OCI-LY3 (cell line): ENCODE measurements around the gene GOSR1.
"Not testable (repeated sequence)": the region's sequence is repeated elsewhere in the genome, so short reads cannot be mapped to it uniquely, and the experiment has no call there.

ENCODE experiments used
- H2AFZ ChIP-seq: fragments of 200-600, 300-600 bp; shearing (Covaris generic); 2 replicates; pipeline ENCODE4 v1.6.0; 2014; ENCODE audit warnings: antibody characterized with exemption, low read depth, low read length
- H3K27ac ChIP-seq: fragments of 200-600, 300-600 bp; sonication (generic); 2 replicates; pipeline ENCODE4 v1.5.1; 2014; ENCODE audit warnings: mild to moderate bottlenecking, low read length, moderate library complexity, mixed read lengths
- H3K27me3 ChIP-seq: fragments of 200-600, 300-600 bp; sonication (generic); 2 replicates; pipeline ENCODE4 v1.6.1; 2014; ENCODE audit warnings: low read depth, low read length, mixed read lengths
- H3K36me3 ChIP-seq: fragments of 200-600, 300-600 bp; sonication (generic); replicated peaks from 2 replicates; pipeline ENCODE3; 2014; ENCODE audit warnings: low read depth, low read length, mixed read lengths
- H3K4me1 ChIP-seq: fragments of 300-600, 200-600 bp; sonication (generic); 2 replicates; pipeline ENCODE4 v1.6.1; 2014; ENCODE audit warnings: low read length, mixed read lengths
- H3K4me2 ChIP-seq: fragments of 200-600, 300-600 bp; sonication (generic); 2 replicates; pipeline ENCODE4 v1.6.1; 2014; ENCODE audit warnings: low read length, mixed read lengths
- H3K4me3 ChIP-seq: fragments of 300-600, 200-600 bp; sonication (generic); 2 replicates; pipeline ENCODE4 v1.5.1; 2014; ENCODE audit warnings: antibody characterized with exemption, mild to moderate bottlenecking, low read length, moderate library complexity
- H3K79me2 ChIP-seq: fragments of 300-600, 200-600 bp; shearing (Covaris generic); 2 replicates; pipeline ENCODE4 v1.6.1; 2014; ENCODE audit warnings: mild to moderate bottlenecking, low read length, mixed read lengths
- H3K9ac ChIP-seq: fragments of 300-600, 200-600 bp; shearing (Covaris generic); 2 replicates; pipeline ENCODE4 v1.6.0; 2014; ENCODE audit warnings: mild to moderate bottlenecking, low read length, moderate library complexity
- H3K9me3 ChIP-seq: fragments of 200-600, 300-600 bp; shearing (Covaris generic); 2 replicates; pipeline ENCODE4 v1.6.1; 2014; ENCODE audit warnings: low read length, mixed read lengths; ENCODE audit not compliant: insufficient read depth
- H4K20me1 ChIP-seq: fragments of 200-600, 300-600 bp; sonication (generic); 2 replicates; pipeline ENCODE4 v1.6.1; 2016; ENCODE audit warnings: low read length, mixed read lengths; ENCODE audit not compliant: insufficient read depth
- EZH2phosphoT487 ChIP-seq: fragments of 200-600 bp; shearing (Covaris generic); IDR thresholded peaks from 2 replicates; pipeline ENCODE4 v1.6.1; 2018; ENCODE audit warnings: antibody characterized with exemption, mixed run types, low read depth
- TF ChIP-seq, protein P1 (sequence below): fragments of 200-600, 300-600 bp; sonication (generic); IDR thresholded peaks from 2 replicates; pipeline ENCODE4 v1.5.1; 2014; ENCODE audit warnings: antibody characterized with exemption, low read length, low read depth

GOSR1 gene

DNA sequence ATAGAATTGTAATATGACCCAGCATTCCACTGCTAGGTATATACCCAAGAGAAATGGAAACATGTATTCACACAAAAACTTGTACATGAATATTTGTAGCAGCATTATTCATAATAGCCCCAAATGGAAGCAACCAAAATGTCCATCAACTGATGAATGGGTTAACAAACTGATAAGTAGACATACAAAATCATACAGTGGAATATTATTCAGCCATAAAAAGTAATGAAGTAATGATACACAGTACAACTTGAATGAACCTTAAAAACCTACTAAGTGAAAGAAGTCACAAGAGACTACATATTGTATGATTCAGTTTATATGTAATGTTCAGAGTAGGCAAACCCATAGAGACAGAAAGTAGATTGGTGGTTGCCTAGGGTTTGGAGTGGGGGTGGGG lies 40.5 kb upstream of the GOSR1 start:
- no peaks in the 10 kb centered on the region for H3K4me1 ChIP-seq
- H3K9ac ChIP-seq = no peak overlapping the region
- H3K4me3 ChIP-seq = no peak overlapping the region
- H3K27me3 ChIP-seq = no peaks in the 10 kb centered on the region
- no peak overlapping the region for H3K4me2 ChIP-seq
- H4K20me1 ChIP-seq = no peaks in the 10 kb centered on the region
- no peak for TF ChIP-seq EZH2phosphoT487
- TF ChIP-seq, protein P1, sequence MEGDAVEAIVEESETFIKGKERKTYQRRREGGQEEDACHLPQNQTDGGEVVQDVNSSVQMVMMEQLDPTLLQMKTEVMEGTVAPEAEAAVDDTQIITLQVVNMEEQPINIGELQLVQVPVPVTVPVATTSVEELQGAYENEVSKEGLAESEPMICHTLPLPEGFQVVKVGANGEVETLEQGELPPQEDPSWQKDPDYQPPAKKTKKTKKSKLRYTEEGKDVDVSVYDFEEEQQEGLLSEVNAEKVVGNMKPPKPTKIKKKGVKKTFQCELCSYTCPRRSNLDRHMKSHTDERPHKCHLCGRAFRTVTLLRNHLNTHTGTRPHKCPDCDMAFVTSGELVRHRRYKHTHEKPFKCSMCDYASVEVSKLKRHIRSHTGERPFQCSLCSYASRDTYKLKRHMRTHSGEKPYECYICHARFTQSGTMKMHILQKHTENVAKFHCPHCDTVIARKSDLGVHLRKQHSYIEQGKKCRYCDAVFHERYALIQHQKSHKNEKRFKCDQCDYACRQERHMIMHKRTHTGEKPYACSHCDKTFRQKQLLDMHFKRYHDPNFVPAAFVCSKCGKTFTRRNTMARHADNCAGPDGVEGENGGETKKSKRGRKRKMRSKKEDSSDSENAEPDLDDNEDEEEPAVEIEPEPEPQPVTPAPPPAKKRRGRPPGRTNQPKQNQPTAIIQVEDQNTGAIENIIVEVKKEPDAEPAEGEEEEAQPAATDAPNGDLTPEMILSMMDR = no peak
- no peak overlapping the region for H2AFZ ChIP-seq
- no peak overlapping the region for H3K27ac ChIP-seq
- peaks cover 4% of the 10 kb centered on the region for H3K36me3 ChIP-seq
- no peaks in the 10 kb centered on the region for H3K9me3 ChIP-seq
- no peaks in the 10 kb centered on the region for H3K79me2 ChIP-seq

DNA sequence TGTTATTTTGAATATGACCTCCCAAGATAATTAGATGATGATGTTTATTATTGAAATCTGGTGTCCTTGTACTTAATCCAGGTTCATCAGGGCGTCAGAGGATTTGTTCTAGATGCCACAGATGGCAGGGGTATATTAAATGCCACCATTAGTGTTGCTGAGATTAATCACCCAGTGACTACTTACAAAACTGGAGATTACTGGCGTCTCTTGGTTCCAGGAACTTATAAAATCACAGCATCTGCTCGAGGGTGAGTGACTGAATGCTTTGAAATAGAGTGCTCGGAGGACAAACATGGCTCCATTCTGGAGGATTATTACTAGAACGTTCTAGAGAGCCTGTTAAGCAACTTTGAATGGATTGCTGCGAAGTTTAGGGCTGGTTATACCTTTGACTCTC lies 33.5 kb upstream of the GOSR1 start:
- Histone ChIP-seq H3K27ac (no peak overlapping the region), H3K4me1 (no peaks in the 10 kb centered on the region), H4K20me1 (no peaks in the 10 kb centered on the region), H3K4me3 (no peak overlapping the region), H3K9me3 (no peaks in the 10 kb centered on the region), H3K36me3 (peaks cover 3% of the 10 kb centered on the region), H3K4me2 (no peak overlapping the region), H2AFZ (no peak overlapping the region), H3K79me2 (no peaks in the 10 kb centered on the region), H3K9ac (no peak overlapping the region), H3K27me3 (no peaks in the 10 kb centered on the region)
- TF ChIP-seq, protein P1 = no peak
- no peak for TF ChIP-seq EZH2phosphoT487

DNA sequence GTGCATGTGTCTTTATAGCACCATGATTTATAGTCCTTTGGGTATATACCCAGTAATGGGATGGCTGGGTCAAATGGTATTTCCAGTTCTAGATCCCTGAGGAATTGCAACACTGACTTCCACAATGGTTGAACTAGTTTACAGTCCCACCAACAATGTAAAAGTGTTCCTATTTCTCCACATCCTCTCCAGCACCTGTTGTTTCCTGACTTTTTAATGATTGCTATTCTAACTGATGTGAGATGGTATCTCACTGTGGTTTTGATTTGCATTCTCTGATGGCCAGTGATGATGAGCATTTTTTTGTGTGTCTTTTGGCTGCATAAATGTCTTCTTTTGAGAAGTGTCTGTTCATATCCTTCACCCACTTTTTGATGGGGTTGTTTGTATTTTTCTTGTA lies 30.6 kb upstream of the GOSR1 start:
- not testable (repeated sequence) for H4K20me1 ChIP-seq, H3K9ac ChIP-seq, H3K27ac ChIP-seq, H3K4me2 ChIP-seq, H3K79me2 ChIP-seq, H3K9me3 ChIP-seq, H2AFZ ChIP-seq, H3K27me3 ChIP-seq, H3K4me3 ChIP-seq, H3K4me1 ChIP-seq, H3K36me3 ChIP-seq

DNA sequence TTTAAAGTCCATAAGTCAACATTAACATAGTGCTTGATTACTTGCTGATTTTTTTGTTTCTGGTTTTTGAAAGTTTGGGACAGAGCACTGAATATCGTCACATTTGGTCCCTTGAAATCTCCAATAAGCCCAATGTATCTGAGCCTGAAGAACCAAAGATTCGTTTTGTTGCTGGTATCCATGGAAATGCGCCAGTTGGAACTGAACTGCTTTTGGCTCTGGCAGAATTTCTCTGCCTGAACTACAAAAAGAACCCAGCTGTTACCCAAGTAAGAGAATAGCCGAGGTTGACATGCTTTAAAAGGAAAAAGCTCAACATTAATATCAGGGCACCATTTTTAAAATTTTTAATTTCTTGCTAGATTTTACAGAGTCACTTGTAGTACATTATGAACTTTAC lies 27.7 kb upstream of the GOSR1 start:
- TF ChIP-seq, protein P1 = no peak
- no peak overlapping the region for H3K4me3 ChIP-seq
- H3K27me3 ChIP-seq = no peaks in the 10 kb centered on the region
- no peaks in the 10 kb centered on the region for H3K79me2 ChIP-seq
- no peaks in the 10 kb centered on the region for H3K9me3 ChIP-seq
- H3K4me1 ChIP-seq = 0 out of 2 replicates have a peak, but pooled peaks cover under 1% of the 10 kb centered on the region
- no peak overlapping the region for H3K9ac ChIP-seq
- no peaks in the 10 kb centered on the region for H4K20me1 ChIP-seq
- H3K27ac ChIP-seq = no peak overlapping the region
- H3K4me2 ChIP-seq = no peak overlapping the region
- H2AFZ ChIP-seq = no peak overlapping the region
- peaks cover 3% of the 10 kb centered on the region for H3K36me3 ChIP-seq
